GM19467 (cell line): ENCODE measurements around the gene GAS6.
"Not testable (repeated sequence)": the region's sequence is repeated elsewhere in the genome, so short reads cannot be mapped to it uniquely, and the experiment has no call there.

Experiments
- ATAC-seq: cut with Tn5 transposase; IDR thresholded peaks from one replicate; pipeline ENCODE4 v1.9.1; 2021; ENCODE audit warnings: mild to moderate bottlenecking, moderate library complexity; ENCODE audit not compliant: unreplicated experiment

Gene GAS6

DNA sequence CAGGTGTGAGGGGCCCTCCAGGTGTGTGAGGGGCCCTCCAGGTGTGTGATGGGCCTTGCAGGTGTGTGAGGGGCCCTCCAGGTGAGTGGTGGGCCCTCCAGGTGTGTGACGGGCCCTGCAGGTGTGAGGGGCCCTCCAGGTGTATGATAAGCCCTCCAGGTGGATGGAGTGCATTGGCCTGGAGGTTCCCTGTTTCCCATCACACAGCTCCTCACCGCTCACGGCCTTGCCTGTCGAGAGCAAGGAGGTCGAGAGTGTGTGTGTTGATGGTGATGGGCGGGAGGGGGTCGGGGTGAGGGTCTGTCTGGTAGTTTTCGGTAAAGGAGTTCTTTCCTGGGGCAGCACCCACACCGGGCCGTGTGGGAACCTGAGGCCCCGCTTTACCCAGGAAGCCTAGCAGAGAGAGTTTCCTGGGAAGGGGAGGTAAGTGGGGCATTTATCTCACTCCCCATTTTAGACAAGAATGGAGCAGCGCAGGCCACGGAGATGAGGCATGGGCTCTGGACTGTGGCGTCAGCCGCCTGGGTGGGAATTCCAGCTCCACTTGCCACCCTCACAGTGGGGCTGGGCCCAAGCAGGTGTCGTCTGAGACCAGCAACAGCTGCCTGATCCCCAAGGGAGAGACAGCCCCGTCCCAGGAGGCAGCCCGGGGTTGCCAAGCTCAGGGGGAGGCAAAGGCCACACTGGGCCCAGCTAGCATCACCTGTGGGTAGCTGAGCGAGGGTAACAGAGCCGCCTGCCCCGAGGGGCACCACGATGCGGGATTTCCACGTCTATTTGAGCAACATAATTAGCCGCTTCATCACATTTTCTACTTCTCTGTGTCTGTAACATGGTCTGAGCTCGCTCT, 10.9 kb upstream of the GAS6 start:
- no peak for ATAC-seq

DNA sequence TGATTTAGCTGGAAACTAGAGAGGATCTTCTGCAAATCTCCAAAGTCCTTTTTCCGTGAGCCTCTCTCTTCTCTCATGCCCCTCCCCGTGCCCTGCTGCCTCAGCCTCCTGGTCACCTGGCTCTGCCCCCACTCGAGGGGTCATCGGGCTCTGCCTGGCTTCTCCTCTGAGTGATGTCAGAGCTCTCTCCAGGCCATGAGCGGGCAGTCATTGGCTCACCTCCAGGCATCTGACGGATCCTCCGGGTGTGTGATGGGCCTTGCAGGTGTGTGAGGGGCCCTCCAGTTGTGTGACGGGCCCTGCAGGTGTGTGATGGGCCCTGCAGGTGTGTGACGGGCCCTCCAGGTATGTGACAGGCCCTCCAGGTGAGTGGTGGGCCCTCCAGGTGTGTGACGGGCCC, 10.3 kb upstream of the GAS6 start:
- ATAC-seq, result no peak

DNA sequence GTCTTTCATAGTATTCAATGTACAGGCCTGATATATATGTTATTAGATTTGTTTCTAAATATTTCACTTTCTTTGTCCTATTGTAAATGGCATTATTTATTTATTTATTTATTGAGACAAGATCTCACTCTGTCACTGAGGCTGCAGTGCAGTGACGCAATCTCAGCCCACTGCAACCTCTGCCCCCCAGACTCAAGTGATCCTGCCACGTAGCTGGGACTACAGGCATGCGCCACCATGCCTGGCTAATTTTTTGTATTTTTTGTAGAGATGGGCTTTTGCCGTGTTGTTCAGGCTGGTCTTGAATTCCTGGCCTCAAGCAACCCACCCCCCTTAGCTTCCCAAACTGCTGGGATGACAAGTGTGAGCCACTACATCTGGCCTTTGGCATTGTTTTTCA, 5.4 kb upstream of the GAS6 start:
- no peak for ATAC-seq

DNA sequence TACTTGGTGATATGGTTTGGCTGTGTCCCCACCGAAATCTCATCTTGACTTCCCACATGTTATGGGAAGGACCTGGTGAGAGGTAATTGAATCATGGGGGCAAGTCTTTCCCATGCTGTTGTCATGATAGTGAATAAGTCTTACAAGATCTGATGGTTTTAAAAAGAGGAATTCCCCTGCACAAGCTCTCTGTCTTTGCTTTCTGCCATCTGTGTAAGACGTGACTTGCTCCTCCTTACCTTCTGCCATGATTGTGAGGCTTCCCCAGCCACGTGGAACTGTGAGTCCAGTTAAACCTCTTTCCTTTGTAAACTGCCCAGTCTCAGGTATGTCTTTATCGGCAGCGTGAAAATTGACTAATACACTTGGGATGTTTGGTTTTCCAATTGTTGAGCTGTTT, 4.0 kb upstream of the GAS6 start:
- not testable (repeated sequence) for ATAC-seq

DNA sequence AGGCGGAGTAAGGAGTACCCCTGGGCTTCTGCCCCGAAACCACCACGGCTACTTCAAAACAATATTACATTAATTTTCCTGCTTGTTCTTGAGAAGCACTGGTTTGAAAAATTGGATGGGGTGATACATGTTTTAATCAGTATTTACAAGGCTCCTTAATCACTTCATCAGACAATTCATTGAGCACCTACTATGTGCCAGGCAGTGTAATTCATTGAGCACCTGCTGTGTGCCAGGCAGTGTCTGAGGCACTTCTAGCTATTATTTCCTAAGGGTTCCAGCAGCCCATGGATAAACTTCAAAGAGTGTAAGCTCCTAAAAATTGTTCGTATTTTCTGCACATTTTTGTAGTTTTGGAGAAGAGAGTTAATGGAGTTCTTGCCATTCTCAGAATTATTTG, 1.6 kb upstream of the GAS6 start:
- ATAC-seq, result no peak

DNA sequence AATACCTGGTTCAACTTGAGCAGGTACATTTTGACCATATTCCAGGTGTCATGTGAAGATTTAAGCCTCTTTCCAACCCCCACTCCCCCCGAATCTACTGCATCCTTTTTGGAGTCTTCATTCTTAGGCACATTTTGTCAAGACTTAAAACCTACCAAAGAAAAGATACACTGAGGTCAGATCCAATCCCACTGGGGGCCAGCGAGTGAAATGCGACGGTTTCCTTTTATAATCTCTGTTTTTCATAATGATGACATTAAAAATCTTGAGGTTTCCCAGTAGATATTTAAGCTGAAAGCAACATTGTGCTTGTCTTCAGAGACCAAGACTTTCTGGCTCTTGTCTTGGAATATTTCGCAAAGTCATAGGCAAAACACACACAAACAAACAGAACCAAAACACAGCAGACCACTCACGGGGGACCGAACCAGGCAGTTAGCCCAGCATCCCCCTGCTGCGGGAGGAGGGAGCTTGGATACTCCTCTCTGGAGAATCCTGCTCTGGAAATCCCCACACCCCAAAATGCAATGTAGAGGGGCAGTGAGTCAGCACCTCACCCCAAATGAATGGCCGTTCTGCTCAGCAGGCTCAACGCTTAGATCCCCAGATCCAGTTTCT, 506 bp upstream of the GAS6 start:
- no peak for ATAC-seq

DNA sequence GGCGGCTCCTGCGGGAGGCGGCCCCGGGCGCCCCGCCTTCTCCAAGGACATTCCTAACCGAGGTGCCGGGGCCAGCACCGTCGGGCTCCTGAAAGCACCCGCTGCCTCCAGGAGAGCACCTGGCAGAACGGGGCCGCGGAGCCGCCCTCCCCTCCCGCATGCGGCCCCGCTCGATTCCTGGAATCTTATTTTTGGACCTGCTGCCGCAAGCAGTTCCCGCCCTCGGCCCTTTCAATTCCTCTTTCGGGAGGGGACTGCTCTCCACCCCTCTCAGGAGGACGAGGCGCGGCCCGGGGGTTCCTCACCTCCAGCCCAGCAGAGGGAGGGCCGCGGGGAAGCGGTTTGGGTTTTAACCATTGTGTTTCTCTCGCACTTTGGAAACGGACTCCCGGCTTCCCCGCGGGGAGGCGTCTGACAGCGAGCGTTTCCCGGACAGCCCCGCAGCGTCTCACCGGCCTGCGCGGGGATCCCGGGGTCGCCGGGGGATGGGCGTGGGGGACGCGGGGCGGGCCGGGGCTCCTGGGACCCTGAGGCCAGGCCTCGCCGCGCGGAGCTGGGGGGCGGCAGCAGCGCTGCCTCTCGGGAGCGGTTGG, 849 bp downstream of the GAS6 start:
- ATAC-seq, result no peak

DNA sequence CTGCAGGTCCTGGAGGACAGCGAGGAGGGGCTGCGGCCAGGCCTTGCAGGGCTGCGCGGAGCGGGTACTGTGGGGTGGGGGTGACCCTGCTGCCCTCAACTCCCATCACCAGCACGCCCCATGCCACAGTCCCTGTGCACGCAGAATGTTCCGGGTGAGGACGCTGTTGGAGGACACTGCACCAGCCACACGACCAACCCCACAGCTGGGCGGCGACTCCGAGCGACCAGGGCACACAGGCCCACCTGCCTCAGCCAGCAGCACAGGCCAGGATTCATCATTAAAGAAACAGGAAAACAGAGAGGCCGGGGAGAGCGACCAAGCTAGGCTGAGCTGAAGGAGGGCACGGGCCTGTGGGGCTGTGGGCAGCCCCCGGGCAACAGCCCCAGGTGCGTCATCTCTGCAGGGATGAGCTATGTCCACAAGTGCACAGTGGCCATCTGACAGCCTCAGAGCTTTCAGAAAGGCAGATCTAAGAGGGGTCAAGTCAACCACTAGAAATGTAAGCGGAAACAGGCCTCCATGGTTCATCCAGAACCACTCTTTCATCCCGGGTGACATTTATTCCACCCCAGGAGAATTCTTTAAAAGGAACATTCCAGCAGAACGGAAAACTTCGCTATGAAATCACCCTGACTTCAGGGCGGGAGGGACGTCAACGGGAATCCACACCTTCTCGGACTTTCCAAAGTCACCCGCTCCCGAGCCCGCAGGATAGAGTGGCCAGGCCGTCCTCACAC, 1.5 kb downstream of the GAS6 start:
- ATAC-seq, result no peak

DNA sequence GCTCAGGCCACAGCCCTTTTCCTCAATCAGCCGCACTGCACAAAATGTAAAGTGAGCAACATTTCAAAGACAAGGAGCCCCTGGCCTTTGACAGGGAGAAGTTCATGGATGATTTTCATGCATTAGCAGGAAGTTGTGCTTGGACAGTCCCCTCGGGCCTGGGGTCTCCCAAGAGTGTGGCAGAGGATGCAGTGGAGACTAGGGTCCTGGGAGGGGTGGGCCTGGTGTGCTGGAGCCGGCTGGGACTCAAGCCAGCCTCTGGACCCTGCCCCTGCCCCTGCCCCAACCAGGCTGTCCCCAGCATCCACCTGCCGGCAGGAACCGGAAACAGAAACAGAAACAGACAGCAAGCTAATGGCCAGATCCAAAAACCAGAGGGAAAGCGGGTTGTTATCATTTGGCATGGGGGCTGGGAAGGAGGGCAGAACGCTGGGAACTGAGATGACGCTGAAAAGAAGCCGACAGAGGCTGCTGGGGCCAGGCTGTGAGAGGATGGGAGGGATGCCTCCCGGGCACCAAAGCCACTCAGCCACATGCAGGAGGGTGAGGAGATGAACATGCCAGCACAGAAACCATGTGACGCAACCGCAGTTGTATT, 2.3 kb downstream of the GAS6 start:
- no peak for ATAC-seq

DNA sequence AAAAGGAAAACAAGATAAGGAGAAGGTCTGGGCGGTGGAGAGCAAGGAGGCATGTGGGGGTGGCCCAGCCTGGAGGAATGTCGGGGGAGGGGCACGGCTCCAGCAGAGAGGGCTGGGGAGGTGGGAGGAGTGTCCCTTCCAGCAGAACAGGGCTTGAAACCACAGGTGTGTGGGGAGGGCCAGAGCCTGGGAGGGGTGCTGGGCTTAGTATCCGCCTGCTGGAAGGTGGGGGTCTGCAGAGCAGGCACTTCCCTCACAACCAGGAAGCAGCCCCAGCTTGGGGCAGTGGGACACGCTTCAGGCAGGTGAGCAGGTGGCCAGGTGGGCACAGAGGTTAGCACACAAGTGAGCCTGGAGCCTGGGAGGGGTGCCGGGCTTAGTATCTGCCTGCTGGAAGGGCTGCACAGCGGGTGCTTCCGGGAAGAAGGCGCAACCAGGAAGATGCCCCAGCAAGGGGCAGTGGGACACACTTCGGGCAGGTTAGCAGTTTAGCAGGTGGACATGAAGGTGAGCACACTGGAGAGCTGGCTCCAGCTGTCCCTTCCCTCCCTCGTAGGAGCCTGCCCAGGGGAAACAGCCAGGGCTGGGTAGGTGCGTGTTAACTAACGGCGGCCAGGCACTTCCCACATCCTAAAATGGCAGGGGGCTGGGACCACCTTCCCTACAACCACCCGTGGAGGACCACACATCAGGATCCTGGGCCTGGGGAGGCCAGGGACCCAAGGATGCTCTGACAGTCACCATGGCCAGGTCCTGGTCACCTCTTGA, 3.0 kb downstream of the GAS6 start:
- ATAC-seq, result no peak

DNA sequence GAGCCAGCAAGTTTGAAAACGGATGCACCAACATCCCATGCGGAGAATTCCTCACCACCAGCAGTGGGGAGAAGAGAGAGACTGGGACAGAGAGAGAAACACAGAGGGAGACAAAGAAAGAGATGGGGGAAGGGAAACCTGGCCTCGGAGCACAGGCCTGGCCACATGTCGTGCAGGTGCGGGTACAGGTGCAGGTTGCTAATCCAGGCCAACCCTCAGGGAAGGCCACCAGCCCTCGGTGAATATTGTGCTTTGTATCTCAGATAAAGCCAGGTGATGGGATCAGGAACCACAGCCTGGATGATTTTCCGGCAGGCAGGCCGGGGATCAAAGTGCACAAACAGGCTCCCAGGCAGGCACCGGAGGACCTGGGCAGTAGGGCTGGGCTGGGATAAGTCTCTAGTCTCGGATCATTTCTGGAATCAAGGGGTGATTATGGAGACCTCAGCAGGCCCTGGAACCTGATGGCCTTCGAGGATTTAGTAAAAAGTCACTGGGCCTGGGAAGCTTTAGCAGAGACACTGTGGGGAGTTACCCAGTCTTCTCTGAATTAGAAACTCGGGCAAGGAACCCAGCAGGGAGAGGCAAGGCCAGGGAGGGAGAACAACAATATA, 3.7 kb downstream of the GAS6 start:
- ATAC-seq, result no peak

DNA sequence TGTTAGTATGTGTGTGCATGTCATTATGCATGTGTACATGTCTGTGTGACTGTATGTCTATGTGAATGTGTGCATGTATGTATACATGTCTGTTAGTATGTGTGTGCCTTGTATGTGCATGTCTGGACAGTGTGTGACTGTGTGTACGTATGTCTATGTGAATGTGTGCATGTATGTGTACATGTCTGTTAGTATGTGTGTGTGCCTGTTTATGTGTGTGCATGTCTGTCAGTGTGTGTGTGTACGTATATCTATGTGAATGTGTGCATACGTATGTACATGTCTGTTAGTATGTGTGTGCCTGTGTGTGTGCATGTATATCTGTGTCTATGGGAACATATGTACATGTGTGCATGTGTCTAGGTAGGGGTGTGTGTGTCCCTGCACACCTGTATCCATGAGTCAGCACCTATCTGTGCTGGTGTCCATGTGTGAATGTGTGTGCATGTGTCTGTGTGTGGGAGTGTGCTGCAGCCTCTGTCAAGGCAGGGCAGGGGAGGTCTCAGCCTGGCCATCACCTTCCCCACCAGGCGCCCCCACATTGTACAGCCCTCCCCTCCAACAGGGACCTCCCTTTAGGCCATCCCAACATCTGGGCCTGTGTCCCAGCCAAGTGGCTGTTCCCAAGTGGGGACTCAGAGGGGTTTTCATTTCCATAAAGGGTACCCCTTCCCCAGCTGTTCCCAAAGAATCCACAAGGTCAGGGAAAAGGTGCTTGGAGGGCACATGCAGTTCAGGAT, 4.4 kb downstream of the GAS6 start:
- ATAC-seq, result no peak

DNA sequence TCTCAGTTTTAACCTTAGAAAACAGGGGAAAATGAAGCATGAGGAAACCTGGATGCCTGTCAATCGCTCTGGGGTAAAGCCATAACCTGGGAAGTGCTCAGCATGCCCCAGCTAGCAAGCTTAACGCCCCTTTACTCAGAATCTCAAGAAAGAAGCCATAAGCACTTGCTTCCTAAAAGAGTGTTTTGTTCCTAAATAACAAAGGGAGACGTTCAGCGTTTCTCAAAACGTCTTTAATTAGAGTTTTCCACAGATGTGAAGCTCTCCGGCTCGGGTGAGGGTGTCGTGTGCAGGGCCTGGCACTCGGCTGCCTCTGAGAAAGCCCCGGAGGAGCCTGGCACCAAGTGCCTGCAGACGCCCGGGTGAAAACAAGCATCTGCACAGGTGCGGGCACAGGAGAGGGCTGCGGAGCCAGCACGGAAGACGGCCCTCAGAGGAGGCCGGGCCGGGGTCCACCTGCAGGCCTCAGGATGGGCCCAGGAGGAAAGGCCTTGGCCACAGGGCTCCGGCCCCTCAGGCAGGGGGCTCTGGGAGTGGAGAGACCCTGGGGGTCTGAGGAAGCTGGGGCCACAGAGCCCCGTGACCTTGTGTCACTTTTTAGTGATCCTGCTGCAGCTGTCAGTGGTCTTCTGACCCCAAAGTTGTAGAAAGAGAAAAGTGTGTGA, 6.2 kb downstream of the GAS6 start:
- ATAC-seq, result no peak

DNA sequence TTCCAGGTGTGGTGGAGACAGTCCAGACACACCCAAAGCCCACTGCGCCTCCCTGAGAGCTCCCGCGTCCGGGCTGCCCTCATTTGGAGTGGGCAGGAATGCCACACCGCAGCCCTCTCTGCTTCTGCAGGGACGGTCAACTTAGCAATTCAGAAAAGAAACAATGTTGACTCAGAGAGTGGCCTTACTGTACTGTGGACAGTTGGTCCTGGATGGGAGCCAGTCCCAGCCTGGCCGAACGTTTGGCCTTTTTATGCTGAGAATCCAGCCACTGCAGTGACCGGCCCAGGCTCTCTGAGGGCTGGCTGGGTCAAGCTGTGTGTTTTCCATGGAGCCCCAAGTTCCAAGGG, 7.2 kb downstream of the GAS6 start:
- no peak for ATAC-seq

DNA sequence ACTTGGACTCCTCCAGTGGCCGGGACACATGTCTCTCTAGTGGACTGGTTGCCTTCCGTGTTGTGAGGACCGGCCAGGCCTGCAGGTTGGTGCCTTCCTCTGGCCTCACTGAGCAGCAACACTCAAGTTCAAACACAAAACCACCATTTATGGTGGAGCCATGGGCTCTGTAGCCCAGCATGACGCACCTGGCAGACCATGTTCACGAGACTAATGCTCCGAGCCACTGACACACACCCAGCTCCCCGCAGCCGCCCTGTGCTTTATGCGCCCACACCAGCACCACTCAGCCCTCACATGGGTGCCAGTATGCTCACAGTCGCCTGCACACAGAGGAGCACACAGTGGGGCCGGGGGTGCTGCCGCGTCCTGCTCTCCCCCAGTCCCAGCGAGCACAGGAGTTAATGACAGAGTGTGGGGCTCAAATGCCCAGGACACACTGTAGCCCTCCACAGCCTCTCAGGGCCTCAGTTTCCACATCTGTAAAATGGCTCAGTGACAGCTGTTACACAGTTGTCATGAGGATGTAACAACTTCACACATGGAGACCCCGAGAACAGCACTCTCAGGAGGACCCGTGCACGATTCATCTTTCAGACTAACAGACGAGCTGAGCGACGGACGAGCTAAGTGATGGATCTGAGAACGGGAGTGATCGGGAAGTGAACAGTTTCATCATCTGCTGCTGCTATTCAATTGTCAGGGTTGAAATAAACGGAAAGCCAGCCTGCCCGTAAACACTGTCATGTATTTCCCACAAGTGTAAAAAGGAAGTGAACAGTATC, 7.8 kb downstream of the GAS6 start:
- no peak for ATAC-seq

DNA sequence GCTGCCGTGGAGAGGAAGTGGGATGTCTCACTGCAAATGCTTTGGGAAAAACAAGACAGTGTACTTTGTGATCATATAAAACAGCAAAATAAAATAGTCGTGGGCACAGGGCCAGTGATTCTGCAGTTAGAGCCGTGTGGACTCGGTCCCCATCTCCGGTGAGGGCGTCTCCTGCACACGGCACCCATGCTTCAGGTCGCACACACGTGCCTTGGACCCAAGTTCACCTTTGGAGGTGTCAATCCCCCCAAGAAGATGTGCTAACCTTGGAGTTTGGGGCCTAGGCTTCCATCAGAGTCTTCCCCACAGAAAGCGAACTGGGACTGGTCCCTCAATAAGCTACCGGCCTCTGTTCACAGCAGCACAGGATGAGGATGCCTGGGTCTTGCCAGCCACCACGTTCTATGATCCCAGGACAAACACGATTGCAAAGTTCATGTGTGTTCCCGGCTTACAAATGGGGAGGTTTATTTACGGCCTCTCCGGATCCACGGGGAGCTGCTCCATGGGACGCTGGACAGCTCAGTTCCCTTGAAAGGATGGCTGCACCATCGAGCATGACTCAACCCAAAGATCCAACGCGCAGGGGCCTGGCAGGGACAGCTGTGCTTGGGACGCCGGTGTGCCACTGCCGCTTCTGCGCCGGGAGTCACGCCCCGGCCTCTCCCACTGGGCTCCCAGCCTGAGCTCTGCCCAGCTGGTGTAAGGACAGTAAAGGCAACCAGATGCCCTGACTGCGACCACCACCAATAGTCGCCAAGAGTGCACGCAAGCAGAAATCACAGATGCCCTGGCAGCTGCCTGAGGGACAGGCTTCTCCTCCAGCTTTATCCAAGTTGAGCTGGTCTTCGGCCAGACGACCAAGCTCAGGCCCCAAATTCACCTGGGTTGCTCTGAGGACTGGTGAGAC, 8.6 kb downstream of the GAS6 start:
- ATAC-seq, result no peak
